IgD-negative memory B cell (primary cell): Measurements from ENCODE around the gene CDH13. TPM values are rescaled to one million over a fixed set of nuclear protein-coding genes. Genes with fewer than 3 reads are reported as not detected.

ENCODE experiments used
- H3K27ac Mint-ChIP-seq, 3 donors: one replicate each; pipeline ENCODE4 v1.8.0; 2020 to 2022; ENCODE audit warnings: mild to moderate bottlenecking in 3 of 3, mixed read lengths in 3 of 3, moderate library complexity in 1 of 3
- H3K27me3 Mint-ChIP-seq: one replicate; pipeline ENCODE4 v1.8.0; 2021; ENCODE audit warnings: mixed read lengths
- H3K36me3 Mint-ChIP-seq: one replicate; pipeline ENCODE4 v1.8.0; 2020; ENCODE audit warnings: mild to moderate bottlenecking, mixed read lengths
- H3K4me1 Mint-ChIP-seq, 3 donors: one replicate each; pipeline ENCODE4 v1.8.0; 2020 to 2022; ENCODE audit warnings: mixed read lengths in 3 of 3, mild to moderate bottlenecking in 1 of 3
- H3K4me3 Mint-ChIP-seq, 4 donors: one replicate each; pipeline ENCODE4 v1.8.0; 2020 to 2022; ENCODE audit warnings: mild to moderate bottlenecking in 4 of 4, mixed read lengths in 4 of 4, moderate library complexity in 3 of 4
- H3K9me3 Mint-ChIP-seq, 3 donors: one replicate each; pipeline ENCODE4 v1.8.0; 2020 to 2021; ENCODE audit warnings: mixed read lengths in 3 of 3, mild to moderate bottlenecking in 1 of 3
- polyA plus RNA-seq: library from polyadenylated mRNA; unstranded; fragments of 300-500 nt; fragmentation: Illumina TruSeq; gene quantifications from one replicate; pipeline ENCODE4 v1.2.3, GENCODE V29; 2021

CDH13 gene
- polyA plus RNA-seq, 1 donor from 2014 or later = 0.23 TPM

DNA sequence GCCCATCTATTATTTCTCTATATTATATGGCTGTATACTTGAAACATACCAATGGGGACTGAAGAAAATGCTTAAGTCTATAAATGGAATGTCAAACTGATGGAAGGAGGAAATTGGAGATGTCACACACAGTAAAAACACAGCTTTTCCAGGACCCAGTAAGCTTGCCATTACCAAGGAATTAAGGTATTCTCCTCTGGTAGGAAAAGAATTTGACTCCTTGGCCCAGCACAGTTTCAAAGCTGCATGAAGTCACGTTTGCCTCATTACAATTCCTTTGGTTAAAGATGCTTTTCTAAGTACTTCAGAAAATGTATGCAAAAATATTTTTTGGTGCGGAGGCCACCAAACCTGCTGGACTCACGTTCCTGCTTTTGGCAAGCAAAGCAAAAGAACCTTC, 48.5 kb downstream of the CDH13 start:
- peaks cover 12% of the 10 kb centered on the region for H3K27me3 Mint-ChIP-seq
- no peak overlapping the region for H3K27ac Mint-ChIP-seq
- H3K4me1 Mint-ChIP-seq = no peaks in the 10 kb centered on the region
- H3K9me3 Mint-ChIP-seq = peaks cover 0 to 2% (median 0%) of the 10 kb centered on the region in 3 donors
- peaks cover 2% of the 10 kb centered on the region for H3K36me3 Mint-ChIP-seq
- H3K4me3 Mint-ChIP-seq = no peak overlapping the region

DNA sequence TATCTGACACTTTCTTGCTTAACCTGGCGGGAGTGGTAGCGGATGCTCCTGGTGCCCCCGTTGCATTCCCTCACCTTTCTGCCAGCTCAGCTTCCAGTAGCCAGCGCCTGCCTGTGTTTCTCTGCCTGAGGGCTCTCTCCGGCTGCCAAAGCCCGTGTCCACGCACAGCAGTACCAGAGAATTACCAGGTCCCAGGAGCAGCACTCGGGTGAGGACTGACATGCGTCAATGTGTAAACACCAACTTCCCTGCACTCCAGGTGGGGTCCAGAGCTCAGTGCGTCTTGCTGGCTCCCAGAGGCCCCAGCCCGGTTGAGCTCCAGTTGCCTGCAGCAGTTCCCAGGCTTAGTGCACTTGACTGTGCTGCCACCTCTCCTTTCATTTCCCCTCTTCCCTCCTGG, 54.8 kb downstream of the CDH13 start:
- Mint-ChIP-seq H3K27me3 (peaks cover 4% of the 10 kb centered on the region), H3K4me1 (peaks cover 0 to 2% (median 0%) of the 10 kb centered on the region in 3 donors), H3K36me3 (peaks cover 2% of the 10 kb centered on the region)

DNA sequence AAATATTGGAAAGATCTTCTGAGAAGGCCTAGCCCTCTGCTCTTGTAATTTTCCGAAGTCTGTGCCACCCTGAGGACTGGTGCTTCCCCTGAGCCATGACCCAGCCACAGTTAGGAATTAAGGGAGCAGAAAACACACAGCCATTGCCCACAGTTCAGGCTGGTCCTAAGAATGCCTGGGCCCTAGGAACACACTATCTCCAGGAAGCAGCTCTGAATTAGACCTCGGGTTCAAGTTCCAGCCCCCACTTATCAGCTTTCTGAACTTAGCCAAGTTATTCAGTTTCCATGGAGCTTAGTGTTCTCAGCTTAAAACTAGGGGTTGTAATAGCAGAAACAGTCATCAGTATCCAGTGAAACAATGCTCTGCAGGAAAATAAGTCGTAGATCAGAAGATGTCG, 56.0 kb downstream of the CDH13 start:
- no peak overlapping the region for H3K4me3 Mint-ChIP-seq
- peaks cover 6% of the 10 kb centered on the region for H3K27me3 Mint-ChIP-seq
- peaks cover 0 to 2% (median 0%) of the 10 kb centered on the region in 3 donors for H3K4me1 Mint-ChIP-seq
- peaks cover 0 to 4% (median 0%) of the 10 kb centered on the region in 3 donors for H3K9me3 Mint-ChIP-seq
- H3K36me3 Mint-ChIP-seq = no peaks in the 10 kb centered on the region
- H3K27ac Mint-ChIP-seq = no peak overlapping the region

More for the DNA sequence above, 54.8 kb downstream of the CDH13 start:
- H3K27ac Mint-ChIP-seq = no peak overlapping the region
- no peak overlapping the region for H3K4me3 Mint-ChIP-seq
- H3K9me3 Mint-ChIP-seq = peaks cover 0 to 4% (median 0%) of the 10 kb centered on the region in 3 donors

DNA sequence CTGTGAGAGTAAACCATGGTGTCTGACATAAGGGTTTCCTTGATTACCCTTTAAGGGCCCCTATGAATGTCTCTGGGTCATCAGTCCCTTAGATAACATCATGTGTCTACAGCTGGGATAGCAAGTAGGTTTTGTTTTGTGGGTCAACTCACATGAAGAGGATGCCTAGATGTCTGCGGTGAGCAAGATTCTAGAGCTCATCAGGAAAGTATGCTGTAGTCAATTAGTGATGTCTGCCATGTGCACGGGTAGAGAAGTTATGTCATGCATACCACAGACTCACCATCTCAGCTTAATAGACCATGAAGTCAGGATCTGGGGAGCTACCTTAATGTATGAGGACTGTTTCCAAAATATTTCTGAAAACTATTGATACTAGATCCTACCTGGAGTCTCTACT, 57.5 kb downstream of the CDH13 start:
- Mint-ChIP-seq H3K4me1 (peaks cover 0 to 2% (median 0%) of the 10 kb centered on the region in 3 donors), H3K36me3 (no peaks in the 10 kb centered on the region), H3K4me3 (no peak overlapping the region), H3K27me3 (peaks cover 4% of the 10 kb centered on the region), H3K27ac (no peak overlapping the region), H3K9me3 (peaks cover 0 to 4% (median 0%) of the 10 kb centered on the region in 3 donors)

DNA sequence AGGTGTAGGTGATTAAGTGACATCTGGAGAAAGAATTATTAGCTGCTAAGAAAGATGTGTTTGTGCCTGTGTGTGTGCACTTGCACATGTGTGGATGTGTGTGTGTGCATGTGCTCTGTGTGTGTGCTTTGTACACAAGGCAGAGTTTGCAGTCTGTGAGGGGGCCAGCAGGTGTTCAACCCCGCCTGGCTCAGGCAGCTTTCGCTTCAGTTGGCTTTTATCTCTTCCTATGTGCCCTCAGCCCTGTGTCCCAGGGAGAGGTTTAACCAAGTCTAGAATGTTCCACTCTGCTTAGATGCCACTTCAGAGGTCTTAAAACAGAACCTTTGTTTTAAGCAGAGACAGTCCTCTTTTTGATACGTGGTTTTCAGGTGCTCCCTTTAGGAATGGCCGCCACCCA, 58.8 kb downstream of the CDH13 start:
- Mint-ChIP-seq H3K27me3 (peaks cover 2% of the 10 kb centered on the region), H3K36me3 (no peaks in the 10 kb centered on the region), H3K9me3 (peaks cover 0 to 3% (median 0%) of the 10 kb centered on the region in 3 donors), H3K4me3 (no peak overlapping the region), H3K4me1 (peaks cover 0 to 2% (median 0%) of the 10 kb centered on the region in 3 donors), H3K27ac (peak overlapping the region in 1 of 3 donors; percentile 65)

DNA sequence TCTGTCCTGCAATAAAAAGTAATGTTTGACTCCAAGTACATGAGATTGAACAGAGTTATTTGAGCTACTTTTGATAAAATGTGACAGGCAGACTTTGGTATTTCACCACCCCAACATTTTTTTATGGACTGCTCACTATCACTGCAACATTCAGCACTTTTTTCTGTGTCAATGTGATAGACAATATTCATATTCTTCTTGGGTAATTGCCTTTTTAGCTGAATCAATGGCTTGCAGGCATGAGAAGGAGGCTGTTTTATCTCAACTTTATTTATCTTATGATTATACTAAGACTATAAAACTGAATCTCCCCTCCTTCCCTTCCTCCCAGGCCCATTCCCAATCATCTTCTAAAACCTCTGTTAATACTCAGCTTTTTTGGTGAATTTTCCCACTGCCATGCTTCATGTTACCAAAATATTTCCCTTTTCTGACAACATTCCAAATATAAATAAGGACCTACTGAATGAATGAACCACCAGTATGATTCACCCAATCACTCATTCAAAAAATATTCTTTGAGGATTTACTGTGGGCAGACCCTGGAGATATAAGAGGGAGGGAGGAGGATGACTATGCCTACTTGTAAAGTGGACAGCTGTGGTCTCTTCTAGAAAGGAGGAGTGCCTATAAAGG, 67.6 kb downstream of the CDH13 start:
- H3K4me1 Mint-ChIP-seq = no peaks in the 10 kb centered on the region
- no peaks in the 10 kb centered on the region for H3K27me3 Mint-ChIP-seq
- H3K4me3 Mint-ChIP-seq = no peak overlapping the region
- peaks cover 2% of the 10 kb centered on the region for H3K36me3 Mint-ChIP-seq
- H3K9me3 Mint-ChIP-seq = peaks cover 0 to 4% (median 3%) of the 10 kb centered on the region in 3 donors
- no peak overlapping the region for H3K27ac Mint-ChIP-seq

DNA sequence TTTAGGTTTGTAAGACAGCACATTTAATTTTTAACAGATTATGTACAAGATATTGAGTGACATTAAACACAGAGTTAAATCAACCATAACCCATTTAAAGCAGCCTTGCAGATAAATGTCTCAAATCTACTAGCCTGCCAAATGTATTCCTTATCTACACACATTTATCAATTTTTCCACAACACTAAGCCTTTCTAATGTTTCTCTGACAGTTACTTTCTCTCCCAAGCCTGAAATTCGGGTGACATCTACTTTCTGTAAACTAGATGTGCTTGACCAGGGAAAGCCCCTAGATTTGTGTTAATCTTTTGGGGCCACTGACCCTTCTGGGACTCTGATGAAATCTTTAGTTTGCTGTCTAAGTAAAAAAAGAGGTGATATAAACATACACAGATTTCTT, 69.0 kb downstream of the CDH13 start:
- Mint-ChIP-seq H3K4me1 (no peaks in the 10 kb centered on the region), H3K4me3 (no peak overlapping the region), H3K27ac (no peak overlapping the region), H3K9me3 (peaks cover 0 to 3% (median 2%) of the 10 kb centered on the region in 3 donors), H3K27me3 (no peaks in the 10 kb centered on the region), H3K36me3 (peaks cover 2% of the 10 kb centered on the region)

DNA sequence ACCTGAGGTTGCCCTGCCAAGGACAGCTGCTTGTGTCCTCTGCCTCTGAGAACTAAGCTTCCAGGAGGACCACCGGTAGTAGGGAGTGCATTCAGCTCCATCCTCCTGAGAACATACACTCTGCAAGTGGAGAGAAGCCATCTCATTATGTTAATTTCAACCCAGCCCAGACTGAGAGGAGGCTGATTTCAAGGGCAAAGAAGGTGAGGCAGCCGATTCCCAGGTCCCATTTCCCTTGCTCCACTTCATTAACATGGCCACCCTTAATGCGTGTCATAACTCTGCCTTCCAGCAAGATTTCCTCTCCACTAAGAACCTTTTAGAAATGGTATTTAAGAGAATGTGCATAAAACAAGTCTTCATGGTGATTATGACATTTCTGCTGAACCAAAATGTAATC, 72.5 kb downstream of the CDH13 start:
- Mint-ChIP-seq H3K27ac (no peak overlapping the region), H3K9me3 (peaks cover 0 to 3% (median 0%) of the 10 kb centered on the region in 3 donors), H3K4me3 (no peak overlapping the region), H3K4me1 (peaks cover 0 to 3% (median 0%) of the 10 kb centered on the region in 3 donors), H3K27me3 (no peaks in the 10 kb centered on the region), H3K36me3 (peaks cover 2% of the 10 kb centered on the region)

DNA sequence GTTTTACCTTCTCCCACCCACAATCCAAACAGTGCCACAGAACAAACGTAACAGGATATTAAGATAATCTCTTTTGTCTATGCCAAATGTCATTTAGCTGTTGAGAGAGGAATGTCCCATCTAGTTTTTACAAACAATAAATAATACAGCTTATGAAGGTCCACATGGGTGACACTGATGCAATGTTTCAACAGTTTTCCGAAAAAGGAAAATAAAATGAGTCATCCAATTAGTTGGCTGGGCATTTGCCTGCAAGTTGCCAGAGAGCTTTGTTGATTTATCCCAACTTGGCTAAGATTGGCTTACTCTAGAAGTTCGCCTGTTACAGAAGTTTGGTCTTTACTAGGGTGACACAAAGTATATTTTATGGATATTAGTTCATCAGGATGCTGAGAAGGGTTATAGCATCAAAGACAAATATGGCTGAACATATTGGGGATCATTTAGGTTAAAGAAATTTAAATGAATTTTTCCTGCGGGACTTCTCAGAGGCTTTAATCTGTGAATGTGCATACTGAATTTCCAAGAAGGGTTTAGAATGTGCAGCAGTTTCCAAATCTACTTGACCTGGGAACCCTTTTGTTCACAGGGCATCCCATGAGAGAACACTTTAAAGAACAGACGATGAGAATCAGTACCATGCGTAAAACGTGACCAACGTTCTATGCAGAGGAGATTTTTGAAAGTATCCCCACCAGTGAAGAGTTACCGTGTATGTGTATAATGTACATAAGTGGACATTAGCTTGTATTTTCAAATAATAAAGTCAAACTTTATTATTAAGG, 73.1 kb downstream of the CDH13 start:
- no peaks in the 10 kb centered on the region for H3K36me3 Mint-ChIP-seq

DNA sequence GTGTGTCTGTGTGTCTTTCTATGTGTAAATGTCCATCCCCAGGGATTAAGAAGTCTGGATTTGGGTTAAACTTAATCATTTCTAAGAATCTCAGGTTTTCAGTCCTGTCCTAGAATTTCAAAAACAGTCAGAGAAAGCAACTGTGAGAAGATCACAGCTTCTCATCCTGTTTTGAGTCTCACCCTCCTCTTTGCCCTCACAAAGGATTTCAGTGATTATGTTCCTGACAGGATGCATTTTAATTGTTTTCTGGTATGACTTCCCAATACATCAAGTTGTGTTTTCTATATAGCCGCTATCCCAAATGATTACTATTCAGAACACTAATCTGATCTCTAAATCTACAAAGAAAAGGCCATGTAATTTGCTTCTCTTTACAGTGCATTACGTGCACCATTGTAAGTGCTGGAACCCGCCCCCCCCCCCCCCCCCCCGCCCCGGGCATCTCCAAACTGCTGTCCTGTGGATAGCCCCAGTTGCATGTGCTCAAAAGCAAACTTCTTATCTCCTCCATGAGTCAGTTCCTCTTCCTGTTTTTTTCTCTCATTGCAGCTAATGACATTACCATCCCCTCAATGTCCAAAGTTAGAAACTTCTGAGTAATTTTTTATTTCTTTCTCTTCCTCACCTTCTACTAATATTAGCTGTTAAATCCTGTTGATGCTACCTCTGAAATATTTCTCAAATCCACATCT, 73.9 kb downstream of the CDH13 start:
- H3K4me3 Mint-ChIP-seq = no peak overlapping the region
- H3K36me3 Mint-ChIP-seq = no peaks in the 10 kb centered on the region
- H3K9me3 Mint-ChIP-seq = peaks cover 0 to 3% (median 0%) of the 10 kb centered on the region in 3 donors
- no peaks in the 10 kb centered on the region for H3K27me3 Mint-ChIP-seq
- H3K4me1 Mint-ChIP-seq = peaks cover 0 to 3% (median 0%) of the 10 kb centered on the region in 3 donors
- no peak overlapping the region for H3K27ac Mint-ChIP-seq

More for the DNA sequence above, 73.1 kb downstream of the CDH13 start:
- Mint-ChIP-seq H3K4me3 (no peak overlapping the region), H3K4me1 (peaks cover 0 to 3% (median 0%) of the 10 kb centered on the region in 3 donors), H3K27me3 (no peaks in the 10 kb centered on the region), H3K27ac (no peak overlapping the region), H3K9me3 (peaks cover 0 to 3% (median 0%) of the 10 kb centered on the region in 3 donors)

DNA sequence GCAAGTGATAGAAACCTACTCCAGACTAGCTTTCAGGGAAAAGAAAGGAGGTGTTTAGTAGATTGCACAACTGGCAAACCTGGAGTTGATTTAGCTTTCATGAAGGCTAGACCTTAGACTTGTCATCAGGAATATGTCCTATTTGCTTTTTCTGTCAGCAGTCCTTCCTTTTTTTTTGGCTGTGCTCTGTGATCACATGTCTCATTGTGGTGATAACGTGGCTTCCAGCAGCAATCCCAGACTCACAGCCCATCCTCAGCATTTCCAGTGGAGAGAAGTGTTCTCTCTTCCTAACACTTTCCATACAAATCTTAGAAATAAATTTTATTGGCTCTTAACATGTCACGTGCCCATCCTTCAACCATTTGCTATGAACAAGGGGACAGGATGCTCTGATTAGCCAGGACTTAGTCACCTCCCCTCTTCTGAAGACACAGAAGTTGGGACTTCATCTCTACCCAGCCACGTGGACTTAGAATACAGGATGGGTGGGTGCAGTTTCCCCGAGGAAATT, 74.7 kb downstream of the CDH13 start:
- Mint-ChIP-seq H3K4me1 (peaks cover 0 to 3% (median 0%) of the 10 kb centered on the region in 3 donors), H3K4me3 (no peak overlapping the region), H3K27ac (no peak overlapping the region), H3K36me3 (no peaks in the 10 kb centered on the region), H3K9me3 (peaks cover 0 to 3% (median 0%) of the 10 kb centered on the region in 3 donors), H3K27me3 (no peaks in the 10 kb centered on the region)

DNA sequence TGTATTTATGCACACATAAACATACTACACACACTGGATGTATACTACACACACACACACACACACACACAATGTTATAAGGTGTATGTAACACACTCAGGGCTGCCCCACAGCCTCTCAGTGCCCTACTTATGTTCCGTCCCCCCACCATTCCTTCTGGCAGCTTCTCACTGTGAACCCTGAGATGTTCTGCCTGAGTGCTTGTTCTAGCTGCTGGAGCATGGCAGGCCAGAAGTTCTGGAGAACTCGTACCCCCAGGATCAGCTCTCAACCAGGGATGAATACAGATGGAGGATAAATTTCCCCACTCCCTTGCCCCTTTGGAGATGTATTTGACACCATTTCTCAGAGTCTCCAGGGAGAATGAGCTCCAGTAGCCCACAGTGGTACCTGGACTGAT, 76.4 kb downstream of the CDH13 start:
- Mint-ChIP-seq H3K36me3 (no peaks in the 10 kb centered on the region), H3K27me3 (peaks cover 2% of the 10 kb centered on the region), H3K9me3 (no peaks in the 10 kb centered on the region), H3K4me3 (no peak overlapping the region), H3K27ac (no peak overlapping the region), H3K4me1 (peaks cover 0 to 3% (median 0%) of the 10 kb centered on the region in 3 donors)

DNA sequence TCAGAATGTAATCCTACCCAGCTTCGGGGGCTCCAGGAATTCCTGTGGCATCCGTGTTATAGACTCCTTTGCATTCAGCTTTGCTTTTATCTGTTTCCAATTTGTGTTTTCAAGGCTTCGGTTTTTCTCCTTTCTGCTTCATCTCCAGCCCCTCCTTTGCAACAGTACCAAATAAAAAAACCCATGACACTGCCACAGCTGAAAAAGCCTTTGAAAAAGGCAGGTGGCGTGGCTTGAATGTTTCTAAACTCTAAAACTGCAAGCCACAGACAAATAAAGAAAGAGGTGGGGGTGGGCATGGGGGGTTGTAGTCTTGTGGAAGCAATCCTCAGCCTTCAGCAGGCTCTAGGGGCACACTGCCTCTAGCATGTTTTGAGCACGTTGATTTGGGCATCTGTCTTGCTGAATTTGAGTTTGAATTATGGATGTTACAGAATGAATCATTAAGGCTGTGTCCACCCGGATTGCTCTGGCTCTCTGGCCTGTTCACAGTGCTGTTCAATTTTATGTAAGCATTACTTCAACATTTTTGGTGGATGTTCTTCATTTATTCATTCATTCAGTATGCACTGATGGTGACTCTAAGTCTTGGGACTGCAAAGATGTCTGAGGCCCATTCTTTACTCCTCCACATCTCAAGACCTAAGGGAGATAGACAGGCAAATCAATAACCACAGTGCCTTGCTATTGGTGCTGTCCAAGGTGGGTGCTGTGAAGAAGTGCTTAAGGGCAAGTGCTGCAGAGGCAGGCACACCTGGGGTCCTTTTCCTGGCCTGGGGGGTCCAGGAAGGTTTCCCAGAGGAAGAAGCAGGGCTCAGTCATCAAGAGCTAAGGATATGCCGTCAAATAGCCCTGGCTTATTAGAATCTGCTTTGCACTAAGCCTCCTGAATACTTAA, 77.4 kb downstream of the CDH13 start:
- Mint-ChIP-seq H3K27ac (no peak overlapping the region), H3K9me3 (no peaks in the 10 kb centered on the region), H3K4me1 (peaks cover 0 to 3% (median 0%) of the 10 kb centered on the region in 3 donors), H3K36me3 (no peaks in the 10 kb centered on the region), H3K4me3 (no peak overlapping the region), H3K27me3 (peaks cover 2% of the 10 kb centered on the region)

DNA sequence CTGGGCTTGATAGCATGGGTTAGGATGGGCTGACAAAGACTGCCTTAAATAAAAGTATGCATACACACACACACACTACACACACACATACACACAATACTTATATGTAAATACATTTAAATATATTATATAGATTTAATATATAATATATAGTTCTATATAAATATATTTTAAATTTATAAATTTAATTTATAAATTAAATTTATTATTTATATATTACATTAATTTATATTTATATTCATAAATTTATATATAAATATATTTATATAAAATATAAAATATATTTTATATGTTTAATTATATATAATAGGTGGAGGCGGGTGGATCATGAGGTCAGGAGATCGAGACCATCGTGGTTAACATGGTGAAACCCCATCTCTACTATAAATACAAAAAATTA, 83.2 kb downstream of the CDH13 start:
- no peak overlapping the region for H3K4me3 Mint-ChIP-seq
- H3K27me3 Mint-ChIP-seq = peaks cover 2% of the 10 kb centered on the region
- no peaks in the 10 kb centered on the region for H3K9me3 Mint-ChIP-seq
- H3K4me1 Mint-ChIP-seq = no peaks in the 10 kb centered on the region
- H3K27ac Mint-ChIP-seq = no peak overlapping the region
- no peaks in the 10 kb centered on the region for H3K36me3 Mint-ChIP-seq
